HL-60/S4 treated with retinoic acid at 250 ng/mL for 4 days and 3 days (cell line): ENCODE measurements around the gene GRID2.

Experiments
- in situ Hi-C: fragments of 300-500 bp; cut with MboI; formaldehyde crosslinking; loops from 2 replicates; pipeline ENCODE4 v1.7.0; 2022; ENCODE audit warnings: low sequenced_read_pairs

GRID2 gene

DNA sequence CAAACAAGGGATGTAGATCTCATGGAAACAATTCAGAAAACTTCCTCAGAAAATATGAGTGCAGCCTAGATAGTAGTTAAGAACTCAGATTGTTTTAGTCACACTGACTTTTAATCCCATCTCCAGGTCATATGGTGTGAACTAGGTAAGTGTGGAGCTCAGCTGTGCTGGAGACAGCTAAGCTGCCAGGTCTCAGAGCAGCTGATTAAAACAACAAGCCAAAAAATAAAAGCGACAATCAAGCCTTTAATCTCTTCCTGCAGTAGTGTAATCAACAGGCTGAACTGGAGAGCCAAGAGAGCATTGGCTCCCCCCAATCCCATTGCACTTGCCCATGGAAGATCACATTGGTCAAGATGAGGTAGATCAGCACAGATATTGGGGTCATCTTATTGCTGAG, 1426.5 kb downstream of the GRID2 start:
- in situ Hi-C loops: no loop called here

- in situ Hi-C loops: no loop called here
Measured at GRCh38 chr4:93730760-93731159, 1427.0 kb downstream of the GRID2 start.

- in situ Hi-C loops: no loop called here
Measured at GRCh38 chr4:93731456-93731855, 1427.7 kb downstream of the GRID2 start.

- in situ Hi-C loops: no loop called here
Measured at GRCh38 chr4:93732509-93732908, 1428.7 kb downstream of the GRID2 start.

- in situ Hi-C loops: no loop called here
Measured at GRCh38 chr4:93740890-93741289, 1437.1 kb downstream of the GRID2 start.

GRCh38 chr4:93743022-93743421, 1439.3 kb downstream of the GRID2 start:
- in situ Hi-C loops: no loop called here

GRCh38 chr4:93743635-93744034, 1439.9 kb downstream of the GRID2 start:
- in situ Hi-C loops: no loop called here

GRCh38 chr4:93744961-93745360, 1441.2 kb downstream of the GRID2 start:
- in situ Hi-C loops: no loop called here

DNA sequence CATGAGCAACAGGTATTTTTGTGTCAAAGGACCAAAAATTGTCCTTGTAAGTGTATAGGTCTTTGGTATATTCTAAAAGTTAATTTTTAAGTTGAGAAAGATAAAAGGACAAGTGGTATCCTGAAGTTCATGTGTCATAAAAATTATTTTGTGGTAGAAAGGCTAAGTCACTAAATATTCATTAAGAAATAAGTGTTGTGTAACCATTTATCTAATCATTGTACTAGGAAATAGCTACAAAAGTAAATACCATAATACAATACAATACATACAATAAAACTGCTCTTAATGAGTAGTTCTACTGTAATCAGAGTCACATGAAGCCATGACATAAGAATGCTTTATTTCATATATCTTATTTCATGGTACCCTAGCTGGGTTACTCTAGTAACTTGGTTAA, 1442.3 kb downstream of the GRID2 start:
- in situ Hi-C loops: no loop called here

- in situ Hi-C loops: no loop called here
Measured at GRCh38 chr4:93747220-93747619, 1443.5 kb downstream of the GRID2 start.

GRCh38 chr4:93748373-93749291, 1444.9 kb downstream of the GRID2 start:
- in situ Hi-C loops: no loop called here

DNA sequence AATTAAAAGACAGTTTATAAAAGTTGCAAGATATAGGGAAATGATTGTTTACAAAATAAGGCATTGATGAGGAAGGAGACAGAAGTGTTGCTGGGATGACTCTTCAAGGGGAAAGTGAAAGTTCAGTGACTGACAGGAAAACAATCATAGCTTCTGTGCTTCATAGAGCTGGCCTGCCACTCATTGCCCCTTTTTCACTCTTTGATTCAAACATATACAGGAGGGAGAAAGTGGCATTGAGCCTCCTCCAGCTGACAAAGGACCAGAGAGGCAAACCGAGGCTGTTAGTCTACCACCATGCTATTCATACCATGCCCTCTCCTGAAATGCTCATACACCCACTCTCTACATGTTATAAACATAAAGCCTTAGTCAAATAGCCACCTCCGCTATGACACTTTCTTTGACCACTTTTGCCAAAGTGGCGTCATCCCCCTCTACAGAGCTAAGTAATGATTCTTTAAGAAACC, 1445.6 kb downstream of the GRID2 start:
- in situ Hi-C loops: no loop called here

GRCh38 chr4:93751411-93751810, 1447.6 kb downstream of the GRID2 start:
- in situ Hi-C loops: no loop called here

- in situ Hi-C loops: no loop called here
Measured at GRCh38 chr4:93756101-93756500, 1452.3 kb downstream of the GRID2 start.

DNA sequence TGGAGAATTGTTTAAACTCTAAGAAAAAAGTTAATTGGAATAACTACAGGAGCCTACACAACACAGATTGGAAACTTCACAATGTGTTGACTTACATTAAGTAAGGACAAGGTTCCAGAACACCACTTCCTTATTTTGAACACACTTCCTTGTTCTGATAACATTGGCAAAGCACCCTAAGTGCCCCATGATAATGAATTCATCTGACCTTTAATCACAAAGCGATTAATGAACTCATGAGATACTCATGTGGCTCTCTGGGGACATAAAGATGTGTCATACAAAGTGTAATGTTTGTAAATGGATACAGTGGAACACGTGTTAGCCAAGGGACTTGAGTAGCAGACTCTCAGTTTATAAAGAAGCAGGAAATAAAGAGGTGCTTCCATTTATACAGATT, 1455.7 kb downstream of the GRID2 start:
- in situ Hi-C loops: no loop called here

DNA sequence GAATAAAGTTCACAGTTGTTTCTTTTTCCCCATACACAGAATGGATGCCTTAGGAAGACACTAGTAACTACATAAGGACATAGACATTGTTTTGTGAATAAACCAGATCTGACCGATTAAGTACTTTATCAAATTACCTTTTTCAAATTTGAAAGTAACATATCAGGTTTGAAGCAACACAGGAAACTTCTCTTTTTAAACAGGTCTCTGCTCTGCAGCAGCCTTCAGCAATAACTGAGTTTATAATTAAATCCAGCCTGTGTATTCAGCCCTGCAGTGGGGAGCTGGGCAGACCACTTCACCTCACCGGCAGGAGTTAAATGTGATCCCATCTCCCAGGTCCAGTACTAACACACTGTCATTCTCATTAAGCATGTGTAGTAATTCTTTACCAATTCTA, 1456.5 kb downstream of the GRID2 start:
- in situ Hi-C loops: no loop called here

DNA sequence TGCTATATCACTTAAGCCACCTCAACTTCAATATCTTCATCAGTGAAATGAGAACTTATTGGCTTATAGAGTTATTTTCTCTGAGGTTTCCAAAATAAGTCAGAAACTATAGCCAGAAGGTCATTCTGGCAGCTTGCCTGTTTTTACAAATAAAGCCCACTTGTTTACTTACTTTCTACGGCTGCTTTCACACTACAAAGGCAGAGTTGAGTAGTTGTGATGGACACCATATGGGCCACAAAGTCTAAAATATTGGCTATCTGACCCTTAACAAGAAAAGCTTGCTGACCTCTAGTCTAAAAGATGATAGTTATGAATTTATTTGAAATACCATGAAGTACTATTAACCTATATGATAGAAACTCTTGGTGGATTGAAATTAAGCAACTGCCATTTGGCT, 1457.5 kb downstream of the GRID2 start:
- in situ Hi-C loops: no loop called here

DNA sequence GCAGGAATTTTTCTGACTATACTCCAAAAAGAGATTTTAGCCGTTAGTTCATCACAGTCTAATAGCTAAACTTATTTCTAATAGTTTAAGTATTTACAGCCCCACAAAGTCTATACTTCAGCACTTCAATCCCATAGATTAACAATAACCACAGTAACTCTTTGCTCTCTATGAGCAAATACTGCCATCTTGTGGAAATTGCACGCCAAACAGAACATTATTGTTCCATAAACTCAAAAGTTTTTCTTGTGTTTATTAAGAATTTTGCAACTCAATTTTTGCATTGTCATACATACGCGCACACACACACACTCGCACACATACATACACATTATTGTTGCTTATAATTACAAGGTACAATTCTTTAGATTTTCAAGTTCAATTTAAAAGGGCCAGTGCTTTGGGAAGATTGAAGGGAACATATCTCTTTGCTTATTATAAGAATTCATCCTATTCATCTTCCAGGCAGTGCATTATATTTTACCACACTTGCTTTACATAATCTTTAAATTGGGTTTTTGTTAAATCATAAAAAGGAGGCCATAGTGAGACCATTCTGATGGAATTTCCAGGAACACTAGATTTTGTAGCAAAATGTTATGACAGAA, 1461.0 kb downstream of the GRID2 start:
- in situ Hi-C loops: no loop called here

DNA sequence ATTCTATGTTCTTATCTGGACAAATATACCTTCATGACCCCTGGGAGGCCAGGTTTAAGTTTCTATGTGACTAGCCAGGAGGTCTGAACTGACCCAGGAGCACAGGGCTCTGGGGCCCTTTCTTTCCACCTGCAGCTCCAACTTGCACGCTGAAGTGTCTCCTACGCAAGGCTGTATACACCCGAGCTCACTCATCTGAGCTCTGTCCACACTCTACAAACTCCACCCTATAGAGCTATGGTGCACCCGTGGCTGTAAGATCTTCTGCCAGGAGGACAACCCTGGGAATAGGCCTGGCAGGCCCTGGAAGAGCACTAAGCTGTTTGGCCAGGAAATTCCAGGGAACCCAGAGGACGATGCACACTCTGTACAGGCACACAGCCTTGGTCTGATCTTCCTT, 1464.2 kb downstream of the GRID2 start:
- in situ Hi-C loops: no loop called here

DNA sequence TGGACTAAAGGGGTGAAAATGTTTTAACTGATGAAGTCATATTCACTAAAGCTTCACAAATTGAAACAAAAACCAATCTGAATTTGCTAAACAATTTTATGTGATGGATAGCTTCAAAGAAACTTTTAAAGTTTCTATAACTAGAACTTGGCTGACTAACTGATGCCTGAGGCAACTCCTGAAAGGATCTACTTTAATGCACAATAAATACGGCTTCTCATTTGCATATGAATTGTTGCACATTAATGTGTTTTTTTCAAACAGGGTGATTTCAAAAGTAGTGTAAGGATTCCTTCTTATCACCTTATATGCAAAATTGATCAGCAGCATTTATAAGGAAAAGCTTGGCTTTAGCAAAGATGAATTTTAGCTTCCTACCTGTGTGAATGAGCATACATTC, 1466.4 kb downstream of the GRID2 start:
- in situ Hi-C loops: no loop called here

DNA sequence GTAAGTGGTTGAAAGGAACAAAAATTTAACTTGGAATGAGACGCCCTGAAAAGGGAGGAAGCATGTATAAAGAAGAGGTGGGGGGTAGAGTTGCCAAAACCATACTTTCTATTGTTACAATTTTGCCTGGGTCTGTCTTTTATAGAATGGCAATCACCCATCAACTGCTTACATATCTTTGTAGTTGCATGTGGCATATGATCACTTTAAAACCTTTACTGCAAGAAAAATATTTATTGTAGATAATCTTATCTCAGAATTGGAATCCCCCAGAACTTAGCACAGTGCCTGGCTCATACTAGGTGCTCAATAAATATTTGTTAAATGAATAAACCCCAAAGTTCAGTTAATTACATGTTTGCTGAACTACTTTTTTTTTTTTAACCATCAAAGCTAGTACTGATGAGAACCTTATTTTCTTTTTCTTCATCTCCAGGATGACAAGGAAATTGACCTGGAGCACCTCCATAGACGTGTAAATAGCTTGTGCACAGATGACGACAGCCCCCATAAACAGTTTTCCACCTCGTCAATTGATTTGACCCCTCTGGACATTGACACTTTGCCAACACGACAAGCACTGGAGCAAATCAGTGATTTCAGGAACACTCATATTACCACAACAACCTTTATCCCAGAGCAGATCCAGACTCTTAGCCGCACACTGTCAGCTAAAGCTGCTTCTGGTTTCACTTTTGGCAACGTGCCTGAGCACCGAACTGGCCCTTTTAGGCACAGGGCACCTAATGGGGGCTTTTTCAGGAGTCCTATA, 1468.1 kb downstream of the GRID2 start:
- in situ Hi-C loops: no loop called here

- in situ Hi-C loops: no loop called here
Measured at GRCh38 chr4:93772858-93773257, 1469.1 kb downstream of the GRID2 start.
